Stomach (tissue), 9 donors: ENCODE results near the gene SUSD6. TPM values are rescaled to one million over a fixed set of nuclear protein-coding genes. Genes with fewer than 3 reads are reported as not detected.

Experiments used
- DNase-seq, 2 donors: peaks; one replicate each; pipeline versions ENCODE4 v3.0.0 to v3.0.0-alpha.2; 2013 to 2019
- H3K27ac ChIP-seq, 5 donors: fragments of 200-600 bp in 4 of 5; sonication (generic) in 4 of 5; one replicate each; pipeline ENCODE4 v1.5.1; 2013 to 2019; ENCODE audit warnings: mild to moderate bottlenecking in 1 of 5, moderate library complexity in 1 of 5
- H3K27me3 ChIP-seq, 3 donors: fragments of 200-600 bp; sonication (generic); one replicate each; pipeline ENCODE4 v1.5.1; 2017 to 2019; ENCODE audit warnings: mixed run types in 1 of 3
- H3K36me3 ChIP-seq, 4 donors: fragments of 200-600 bp; sonication (generic); 1 replicate in 3 of 4; 2 replicates in 1 of 4; pipeline ENCODE4 v1.5.1; 2016 to 2019
- H3K4me1 ChIP-seq, 4 donors: fragments of 200-600 bp; sonication (generic); one replicate each; pipeline ENCODE4 v1.5.1; 2016 to 2019
- H3K4me3 ChIP-seq, 4 donors: fragments of 200-600 bp; sonication (generic) in 3 of 4; one replicate each; pipeline ENCODE4 v1.5.1; 2016 to 2019; ENCODE audit warnings: mild to moderate bottlenecking in 1 of 4
- H3K9me3 ChIP-seq, 4 donors: fragments of 200-600 bp; sonication (generic); one replicate each; pipeline ENCODE4 v1.5.1; 2016 to 2019
- EP300 ChIP-seq: sonication (generic); formaldehyde crosslinking; IDR thresholded peaks from one replicate; pipeline ENCODE4 v1.6.1; 2017; ENCODE audit warnings: antibody characterized with exemption
- POLR2A ChIP-seq, 4 donors: fragments of 450-650 bp; IDR thresholded peaks; one replicate each; pipeline ENCODE4 v1.6.1; 2016; ENCODE audit warnings: antibody characterized with exemption in 4 of 4, control low read depth in 2 of 4, mild to moderate bottlenecking in 1 of 4, moderate library complexity in 1 of 4
- POLR2AphosphoS5 ChIP-seq, 3 donors: sonication (generic); formaldehyde crosslinking; IDR thresholded peaks; one replicate each; pipeline ENCODE4 v1.6.1; 2016; ENCODE audit warnings: antibody characterized with exemption in 3 of 3
- WGBS, 5 donors: extraction: QIAGEN DNeasy Blood & Tissue Kit in 3 of 5; methylation state at CpG; one replicate each; pipeline versions ENCODE4 v1.1.5 to v1.1.7; 2013 to 2018; 5-methylcytosine and 5-hydroxymethylcytosine counted together
- intact Hi-C: fragments of 100-400 bp; cut with DNase I; formaldehyde crosslinking; loops from one replicate; pipeline ENCODE4 v1.15.1; 2023; ENCODE audit warnings: low total_unique reads
- polyA plus RNA-seq, 3 donors: library from polyadenylated mRNA; stranded (reverse); fragments of 200-250 nt; gene quantifications; one replicate each; pipeline ENCODE4 v1.2.3, GENCODE V29; 2013
- total RNA-seq, 5 donors: library from RNA; depleted of rRNA; stranded (reverse); fragments of >200 nt; gene quantifications; one replicate each; pipeline versions ENCODE4 v1.1.0 to v1.2.3, GENCODE V29; 2014 to 2016
- TF ChIP-seq, protein P1 (sequence below), 7 experiments: fragments of 450-650 bp in 4 of 7; fragments of 200-600 bp in 3 of 7; sonication (generic) in 3 of 7; IDR thresholded peaks; one replicate each; pipeline ENCODE4 v1.5.1; 2016 to 2019; ENCODE audit warnings: antibody characterized with exemption in 7 of 7, control low read depth in 2 of 7, mild to moderate bottlenecking in 1 of 7
- donor health status: healthy with polysubstance abuse.
- donor health status: Bipolar disorder and iron deficiency.
- donor health status: healthy.

Gene SUSD6
- total and polyA plus RNA-seq, 8 donors = 4.9 to 39.0 (median 24.7) TPM

DNA sequence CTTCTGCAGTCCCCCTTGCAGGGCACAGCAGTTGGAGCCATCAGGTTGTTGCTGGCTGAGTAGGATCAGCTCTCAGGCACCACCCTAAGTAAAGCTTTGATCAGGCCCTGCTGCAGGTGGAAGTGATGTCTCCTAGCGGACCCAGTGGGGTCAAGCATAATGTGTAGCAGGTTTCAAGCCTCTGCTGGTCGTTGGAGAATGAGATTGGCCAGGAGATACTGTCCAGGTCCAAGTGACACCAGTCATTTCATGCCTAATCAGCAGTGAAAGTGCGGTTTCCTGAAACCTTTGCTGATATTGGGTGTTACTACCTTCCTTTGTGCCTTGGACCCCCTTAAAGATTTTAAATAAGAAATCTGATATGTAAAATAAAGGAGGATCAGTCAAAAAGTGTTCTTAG, 72.6 kb downstream of the SUSD6 start:
- Histone ChIP-seq H3K27me3 (no peaks in the 10 kb centered on the region), H3K27ac (peak overlapping the region in 4 of 5 donors; percentile 35 to 71 (median 67)), H3K36me3 (peaks cover 0 to 6% (median 0%) of the 10 kb centered on the region in 4 donors), H3K9me3 (no peaks in the 10 kb centered on the region), H3K4me1 (peaks cover 44 to 89% (median 63%) of the 10 kb centered on the region in 4 donors), H3K4me3 (no peak overlapping the region)
- 49 to 68% (median 61%) methylated on average over 3 of the region's 3 CpGs for WGBS, 5 donors
- DNase-seq = no peak
- intact Hi-C loops = no loop called here
- no peak for TF ChIP-seq EP300
- TF ChIP-seq, protein P1, sequence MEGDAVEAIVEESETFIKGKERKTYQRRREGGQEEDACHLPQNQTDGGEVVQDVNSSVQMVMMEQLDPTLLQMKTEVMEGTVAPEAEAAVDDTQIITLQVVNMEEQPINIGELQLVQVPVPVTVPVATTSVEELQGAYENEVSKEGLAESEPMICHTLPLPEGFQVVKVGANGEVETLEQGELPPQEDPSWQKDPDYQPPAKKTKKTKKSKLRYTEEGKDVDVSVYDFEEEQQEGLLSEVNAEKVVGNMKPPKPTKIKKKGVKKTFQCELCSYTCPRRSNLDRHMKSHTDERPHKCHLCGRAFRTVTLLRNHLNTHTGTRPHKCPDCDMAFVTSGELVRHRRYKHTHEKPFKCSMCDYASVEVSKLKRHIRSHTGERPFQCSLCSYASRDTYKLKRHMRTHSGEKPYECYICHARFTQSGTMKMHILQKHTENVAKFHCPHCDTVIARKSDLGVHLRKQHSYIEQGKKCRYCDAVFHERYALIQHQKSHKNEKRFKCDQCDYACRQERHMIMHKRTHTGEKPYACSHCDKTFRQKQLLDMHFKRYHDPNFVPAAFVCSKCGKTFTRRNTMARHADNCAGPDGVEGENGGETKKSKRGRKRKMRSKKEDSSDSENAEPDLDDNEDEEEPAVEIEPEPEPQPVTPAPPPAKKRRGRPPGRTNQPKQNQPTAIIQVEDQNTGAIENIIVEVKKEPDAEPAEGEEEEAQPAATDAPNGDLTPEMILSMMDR (IDR thresholded peaks at IDR 0.05) = no peak

DNA sequence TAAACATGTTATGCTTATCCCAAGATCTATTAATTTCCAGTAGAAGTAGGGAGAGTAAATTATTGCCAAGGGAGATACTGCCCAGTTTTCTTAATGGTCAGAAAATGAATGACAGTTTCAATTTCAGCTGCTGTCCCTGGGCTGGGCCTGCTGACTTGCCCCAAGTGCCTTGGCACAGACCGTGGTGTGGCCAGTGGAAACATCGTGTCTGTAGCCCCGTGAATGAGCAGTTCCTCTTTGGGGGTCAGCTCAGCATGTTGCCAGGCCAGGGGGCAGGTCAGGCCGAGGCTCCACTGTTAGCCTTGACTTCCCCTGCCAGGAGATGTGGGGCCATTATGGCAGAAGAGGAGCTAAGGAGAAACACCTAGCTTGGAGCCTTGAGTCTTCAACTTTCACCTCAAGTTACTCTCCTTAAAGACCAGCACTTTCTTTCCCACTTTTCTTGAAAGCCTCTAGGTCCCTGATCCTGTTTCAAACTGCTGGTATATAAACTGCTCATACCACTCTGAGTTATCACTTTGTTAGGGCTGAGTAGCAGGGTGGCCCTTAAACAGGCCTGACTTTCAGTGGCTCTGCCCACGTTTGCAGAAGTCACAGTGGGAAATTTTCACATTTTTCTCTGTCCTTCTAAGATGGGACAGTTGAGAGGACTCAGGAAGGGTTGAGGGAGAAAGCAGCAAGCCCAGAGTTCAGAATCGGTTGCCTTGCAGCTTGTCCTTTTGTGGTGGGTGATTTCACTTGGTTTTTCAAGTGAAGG, 73.2 kb downstream of the SUSD6 start:
- TF ChIP-seq POLR2AphosphoS5 (IDR thresholded peaks at IDR 0.05) = no peak
- no peak for TF ChIP-seq POLR2A (IDR thresholded peaks at IDR 0.05)
- TF ChIP-seq, protein P1 (IDR thresholded peaks at IDR 0.05) = no peak
- no peak for TF ChIP-seq EP300
- DNase-seq = no peak
- H3K27me3 ChIP-seq = no peaks in the 10 kb centered on the region
- H3K27ac ChIP-seq = peak overlapping the region; percentile 13 to 71 (median 66)
- no peak overlapping the region for H3K4me3 ChIP-seq
- no peaks in the 10 kb centered on the region for H3K9me3 ChIP-seq
- 55 to 60% (median 59%) methylated on average over 6 of the region's 6 CpGs for WGBS, 5 donors
- H3K36me3 ChIP-seq = peaks cover 0 to 6% (median 0%) of the 10 kb centered on the region in 4 donors
- intact Hi-C loops = no loop called here
- peaks cover 44 to 93% (median 65%) of the 10 kb centered on the region in 4 donors for H3K4me1 ChIP-seq

DNA sequence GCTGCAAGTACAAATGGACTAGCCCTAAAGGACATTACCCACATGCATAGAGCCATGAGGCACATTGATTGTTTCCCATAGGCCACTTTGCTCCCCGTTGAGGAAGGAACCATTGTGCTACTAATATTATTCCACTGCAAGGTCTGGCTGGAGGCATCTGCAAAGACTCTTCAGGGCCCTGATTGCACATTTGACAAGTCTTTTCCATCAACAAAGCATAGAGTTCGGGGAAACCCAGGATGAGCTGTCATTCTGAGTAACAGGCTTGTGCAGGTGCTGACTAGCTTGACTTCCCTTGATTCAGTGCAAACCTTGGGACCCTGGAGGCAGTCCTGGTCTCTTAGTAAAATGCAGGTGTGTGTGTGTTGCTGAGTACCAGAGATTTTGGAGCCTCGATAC, 73.8 kb downstream of the SUSD6 start:
- Histone ChIP-seq H3K36me3 (peaks cover 0 to 6% (median 0%) of the 10 kb centered on the region in 4 donors), H3K27ac (peak overlapping the region; percentile 13 to 71 (median 66)), H3K27me3 (no peaks in the 10 kb centered on the region), H3K4me3 (no peak overlapping the region), H3K4me1 (peaks cover 47 to 94% (median 64%) of the 10 kb centered on the region in 4 donors), H3K9me3 (no peaks in the 10 kb centered on the region)
- intact Hi-C loops = no loop called here
- DNase-seq = no peak
- TF ChIP-seq POLR2AphosphoS5 (IDR thresholded peaks at IDR 0.05) = peak in 1 of 3 donors; percentile 25
- no peak for TF ChIP-seq EP300
- TF ChIP-seq, protein P1 (IDR thresholded peaks at IDR 0.05) = no peak
- TF ChIP-seq POLR2A (IDR thresholded peaks at IDR 0.05) = no peak
- WGBS, 5 donors = 47 to 59% (median 54%) methylated on average over 3 of the region's 3 CpGs

DNA sequence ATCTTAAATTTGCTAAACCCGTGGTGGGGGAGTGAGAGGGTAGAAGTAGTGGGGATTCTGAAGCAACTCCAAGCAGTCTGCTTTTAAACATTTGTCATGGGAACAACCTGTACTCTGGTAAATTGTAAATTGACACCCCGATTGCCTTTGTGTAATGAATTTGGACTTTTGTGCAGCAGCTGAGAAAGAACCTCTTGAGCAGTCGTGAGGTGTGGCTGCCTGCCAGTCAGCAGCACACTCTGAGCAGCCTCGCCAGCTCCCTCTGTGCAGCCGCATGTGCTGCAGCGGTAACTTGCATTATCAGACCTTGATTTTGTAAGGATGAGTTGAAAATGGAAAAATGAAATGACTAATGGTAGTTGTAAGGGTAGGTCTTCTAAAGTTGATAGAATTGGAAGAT, 74.3 kb downstream of the SUSD6 start:
- peak; percentile 82 for DNase-seq
- peak overlapping the region in 4 of 5 donors; percentile 35 to 71 (median 67) for H3K27ac ChIP-seq
- peaks cover 0 to 9% (median 0%) of the 10 kb centered on the region in 4 donors for H3K36me3 ChIP-seq
- WGBS, 5 donors = 11 to 15% (median 13%) methylated on average over 6 of the region's 6 CpGs
- H3K4me1 ChIP-seq = peaks cover 47 to 94% (median 62%) of the 10 kb centered on the region in 4 donors
- intact Hi-C loops = no loop called here
- no peaks in the 10 kb centered on the region for H3K9me3 ChIP-seq
- no peak overlapping the region for H3K4me3 ChIP-seq
- no peaks in the 10 kb centered on the region for H3K27me3 ChIP-seq
- TF ChIP-seq, protein P1 (IDR thresholded peaks at IDR 0.05) = no peak
- peak in 1 of 3 donors; percentile 61 for TF ChIP-seq POLR2AphosphoS5 (IDR thresholded peaks at IDR 0.05)
